ENCODE data around the gene CEP295NL. TPM values are rescaled to one million over a fixed set of nuclear protein-coding genes. Genes with fewer than 3 reads are reported as not detected.

The CEP295NL gene
- total and polyA plus RNA-seq, 2 of the 13 experiments (the other 11 are each of a cell fraction or from before 2014, with no cell fraction given) = not detected

DNA sequence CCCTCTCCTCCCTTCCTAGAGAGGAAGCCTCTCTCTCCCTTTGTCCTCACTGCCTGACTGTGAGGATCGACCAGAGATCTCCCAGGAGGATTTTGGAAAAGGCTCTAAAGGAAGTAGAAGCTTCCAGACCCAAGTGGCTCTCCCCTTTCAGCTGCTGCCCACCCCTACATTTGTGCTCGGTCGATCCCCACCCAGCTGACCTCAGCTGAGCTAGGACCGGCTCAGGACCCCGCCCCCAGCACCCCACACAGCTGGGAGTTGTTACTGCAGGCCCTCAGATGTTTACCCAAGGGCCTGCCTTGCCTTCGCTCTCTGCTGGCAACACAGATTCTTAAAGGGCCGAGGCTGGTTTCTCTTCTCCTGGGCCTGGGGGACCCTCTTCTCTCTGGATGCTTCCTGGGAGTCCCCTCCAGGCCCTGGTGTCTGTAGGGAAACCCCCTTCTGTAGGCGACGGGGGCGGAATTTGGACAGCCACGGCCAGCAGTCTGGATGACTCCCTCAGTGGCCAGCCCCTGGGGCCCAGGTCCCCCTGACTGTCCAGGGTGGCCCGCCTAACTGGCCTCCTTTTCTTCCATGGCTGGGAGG, 49.1 kb upstream of the CEP295NL start (continued):
- TF ChIP-seq ZNF280D (CRISPR knock-in tag; IDR thresholded peaks at IDR 0.05) (no peak), ARID5B (CRISPR knock-in tag; IDR thresholded peaks at IDR 0.05) (peak; percentile 21; the same call in 1 of the 2 replicates), KDM3A (CRISPR knock-in tag; IDR thresholded peaks at IDR 0.05; ENCODE audit: low read depth) (no peak), MYC (CRISPR knock-in tag; IDR thresholded peaks at IDR 0.05; ENCODE audit: borderline replicate concordance) (0 out of 2 replicates have a peak, but pooled peaks have one; percentile 23), ZGPAT (CRISPR knock-in tag; IDR thresholded peaks at IDR 0.05) (no peak; the same call in 1 of the 2 replicates), CHCHD3 (CRISPR knock-in tag; IDR thresholded peaks at IDR 0.05) (no peak), XRCC5 (optimal IDR thresholded peaks at IDR 0.05; ENCODE audit: low read length) (no peak), ZFY (CRISPR knock-in tag; IDR thresholded peaks at IDR 0.05) (peak; percentile 18; the same call in 1 of the 2 replicates), NR2F6 (IDR thresholded peaks at IDR 0.05) (peak; percentile 24; the same call in 1 of the 2 replicates), NR2F6 (CRISPR knock-in tag; IDR thresholded peaks at IDR 0.05) (no peak), ZNF136 (CRISPR knock-in tag; IDR thresholded peaks at IDR 0.05; ENCODE audit: low read depth) (peak; percentile 50; the same call in 1 of the 2 replicates)
- TF ChIP-seq, protein P1, sequence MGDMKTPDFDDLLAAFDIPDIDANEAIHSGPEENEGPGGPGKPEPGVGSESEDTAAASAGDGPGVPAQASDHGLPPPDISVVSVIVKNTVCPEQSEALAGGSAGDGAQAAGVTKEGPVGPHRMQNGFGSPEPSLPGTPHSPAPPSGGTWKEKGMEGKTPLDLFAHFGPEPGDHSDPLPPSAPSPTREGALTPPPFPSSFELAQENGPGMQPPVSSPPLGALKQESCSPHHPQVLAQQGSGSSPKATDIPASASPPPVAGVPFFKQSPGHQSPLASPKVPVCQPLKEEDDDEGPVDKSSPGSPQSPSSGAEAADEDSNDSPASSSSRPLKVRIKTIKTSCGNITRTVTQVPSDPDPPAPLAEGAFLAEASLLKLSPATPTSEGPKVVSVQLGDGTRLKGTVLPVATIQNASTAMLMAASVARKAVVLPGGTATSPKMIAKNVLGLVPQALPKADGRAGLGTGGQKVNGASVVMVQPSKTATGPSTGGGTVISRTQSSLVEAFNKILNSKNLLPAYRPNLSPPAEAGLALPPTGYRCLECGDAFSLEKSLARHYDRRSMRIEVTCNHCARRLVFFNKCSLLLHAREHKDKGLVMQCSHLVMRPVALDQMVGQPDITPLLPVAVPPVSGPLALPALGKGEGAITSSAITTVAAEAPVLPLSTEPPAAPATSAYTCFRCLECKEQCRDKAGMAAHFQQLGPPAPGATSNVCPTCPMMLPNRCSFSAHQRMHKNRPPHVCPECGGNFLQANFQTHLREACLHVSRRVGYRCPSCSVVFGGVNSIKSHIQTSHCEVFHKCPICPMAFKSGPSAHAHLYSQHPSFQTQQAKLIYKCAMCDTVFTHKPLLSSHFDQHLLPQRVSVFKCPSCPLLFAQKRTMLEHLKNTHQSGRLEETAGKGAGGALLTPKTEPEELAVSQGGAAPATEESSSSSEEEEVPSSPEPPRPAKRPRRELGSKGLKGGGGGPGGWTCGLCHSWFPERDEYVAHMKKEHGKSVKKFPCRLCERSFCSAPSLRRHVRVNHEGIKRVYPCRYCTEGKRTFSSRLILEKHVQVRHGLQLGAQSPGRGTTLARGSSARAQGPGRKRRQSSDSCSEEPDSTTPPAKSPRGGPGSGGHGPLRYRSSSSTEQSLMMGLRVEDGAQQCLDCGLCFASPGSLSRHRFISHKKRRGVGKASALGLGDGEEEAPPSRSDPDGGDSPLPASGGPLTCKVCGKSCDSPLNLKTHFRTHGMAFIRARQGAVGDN (CRISPR knock-in tag; IDR thresholded peaks at IDR 0.05) = peak; percentile 39; the same call in 1 of the 2 replicates

Data from HepG2 (cell line).